Mucosa of descending colon (tissue), 3 donors: ENCODE measurements around the gene FOXP4. TPM values are rescaled to one million over a fixed set of nuclear protein-coding genes. Genes with fewer than 3 reads are reported as not detected.
"Not testable (repeated sequence)": the region's sequence is repeated elsewhere in the genome, so short reads cannot be mapped to it uniquely, and the experiment has no call there.

ENCODE experiments used
- ATAC-seq: fragments of 200-7000 bp; cut with Tn5 transposase; one replicate; pipeline ENCODE4 v1.9.1; 2020; ENCODE audit warnings: mild to moderate bottlenecking, moderate library complexity
- DNase-seq, 3 donors: peaks; one replicate each; pipeline ENCODE4 v3.0.0-alpha.2; 2020
- H3K36me3 ChIP-seq: fragments of 200-600 bp; one replicate; pipeline ENCODE4 v1.8.0; 2021; ENCODE audit warnings: low read depth, mild to moderate bottlenecking
- H3K4me1 ChIP-seq: fragments of 200-600 bp; one replicate; pipeline ENCODE4 v1.8.0; 2021; ENCODE audit warnings: low read depth, mild to moderate bottlenecking
- H3K4me3 ChIP-seq: fragments of 200-600 bp; one replicate; pipeline ENCODE4 v1.8.0; 2021; ENCODE audit warnings: mild to moderate bottlenecking
- H3K9me3 ChIP-seq: fragments of 200-600 bp; one replicate; pipeline ENCODE4 v1.8.0; 2021; ENCODE audit warnings: mild to moderate bottlenecking
- CTCF ChIP-seq: fragments of 200-600 bp; IDR thresholded peaks from one replicate; pipeline ENCODE4 v1.8.0; 2022; ENCODE audit warnings: antibody characterized with exemption, mild to moderate bottlenecking
- intact Hi-C, 2 donors: fragments of 100-400 bp; cut with DNase I in 1 of 2; cut with micrococcal nuclease in 1 of 2; formaldehyde crosslinking; loops; one replicate each; pipeline versions ENCODE4 v1.11.0 to v1.11.1; 2022; cut with DNase I, micrococcal nuclease
- total RNA-seq, 3 donors: library from RNA; stranded (reverse); fragmentation: NEBNext Ultra II Directional in 2 of 3; extraction: Animal tissue kit (Norgen Biotek cat#: 25700) in 2 of 3; gene quantifications; one replicate each; pipeline versions ENCODE4 v1.2.1 to v1.2.4, GENCODE V29; 2021 to 2023
- donor health status: DM: no; HTN: no; CAD: no; lungs with moderate emphysema.
- donor health status: DM: no; HTN: no; CAD: no.
- donor health status: DM: no; HTN: yes; CAD: no.

Gene FOXP4
- total RNA-seq, 3 donors from 2014 or later = 31.5 to 34.9 (median 33.8) TPM

DNA sequence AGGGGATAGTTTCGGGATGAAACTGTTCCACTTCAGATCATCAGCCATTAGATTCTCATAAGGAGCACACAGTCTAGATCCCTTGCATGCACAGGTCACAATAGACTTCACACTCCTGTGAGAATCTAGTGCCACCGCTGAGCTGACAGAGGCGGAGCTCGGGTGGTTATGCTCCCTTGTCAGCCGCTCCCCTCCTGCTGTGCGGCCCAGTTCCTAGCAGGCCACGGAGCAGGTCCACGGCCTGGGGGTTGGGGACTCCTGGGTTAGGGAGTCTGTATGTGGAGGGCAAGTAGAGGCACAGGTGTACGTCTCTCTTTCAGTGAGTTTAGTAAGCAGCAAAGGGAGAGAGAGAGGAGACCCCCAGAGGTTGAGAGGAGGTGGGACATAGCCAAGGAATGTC lies 61.6 kb downstream of the FOXP4 start:
- Histone ChIP-seq H3K36me3 (no peaks in the 10 kb centered on the region), H3K4me1 (peaks cover 3% of the 10 kb centered on the region), H3K9me3 (no peaks in the 10 kb centered on the region), H3K4me3 (no peak overlapping the region)
- intact Hi-C loops = no loop called here
- no peak for TF ChIP-seq CTCF
- DNase-seq = no peak
- ATAC-seq = no peak

DNA sequence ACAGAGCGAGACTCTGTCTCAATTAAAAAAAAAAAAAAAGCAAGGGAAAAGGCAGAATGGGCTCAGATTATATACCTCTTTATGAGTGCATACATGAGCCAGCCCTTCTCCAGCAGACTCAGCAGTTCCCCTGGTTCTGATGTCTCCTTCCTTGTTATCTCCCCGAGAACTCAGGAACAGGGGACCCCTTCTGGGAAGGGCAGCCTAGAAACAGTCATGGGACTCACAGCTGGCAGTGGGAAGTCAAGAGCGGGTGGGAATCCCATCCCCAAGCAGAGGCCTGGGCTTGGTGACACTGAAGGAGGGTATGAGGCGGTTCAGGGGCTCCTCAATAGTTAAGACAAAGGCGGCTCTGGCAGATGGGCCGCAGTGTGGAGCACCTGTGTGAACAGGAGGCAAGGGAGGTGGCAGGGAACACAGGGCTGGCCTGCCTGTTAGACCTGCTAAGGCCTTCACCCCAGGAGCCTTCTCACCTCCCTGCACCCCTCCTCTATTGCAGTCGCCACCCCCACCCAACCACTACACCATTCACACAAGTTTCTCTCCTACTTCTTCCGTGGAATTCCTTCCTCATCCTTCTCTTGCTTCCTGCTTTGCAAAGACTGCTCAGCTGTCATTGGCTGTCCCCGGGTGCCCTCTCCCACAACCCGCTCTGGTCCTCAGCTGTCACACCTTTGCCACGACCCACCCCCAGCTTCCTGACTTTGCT lies 62.4 kb downstream of the FOXP4 start:
- no peaks in the 10 kb centered on the region for H3K36me3 ChIP-seq
- intact Hi-C loops = no loop called here
- no peak overlapping the region for H3K4me3 ChIP-seq
- no peak for TF ChIP-seq CTCF
- H3K9me3 ChIP-seq = no peaks in the 10 kb centered on the region
- DNase-seq (no peak), ATAC-seq (no peak)
- no peaks in the 10 kb centered on the region for H3K4me1 ChIP-seq

DNA sequence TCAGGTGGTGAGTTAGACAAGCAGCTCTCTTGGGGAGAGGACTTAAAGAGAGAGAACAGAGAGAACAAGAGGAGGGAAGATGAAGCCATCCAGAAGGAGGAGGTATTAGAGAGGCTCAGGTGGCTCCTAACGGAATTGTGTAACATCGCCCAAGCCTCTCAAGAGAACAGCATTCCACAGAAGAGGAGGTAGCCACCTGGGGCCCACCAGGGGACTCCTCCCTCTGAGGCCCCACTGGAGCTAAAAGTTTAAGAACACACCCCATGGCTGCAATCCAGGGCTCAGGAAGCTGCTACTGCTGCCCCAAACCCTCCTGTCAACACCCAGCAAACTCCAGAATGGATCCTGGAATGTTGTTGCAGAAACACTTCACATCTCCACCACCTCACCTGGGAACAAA lies 68.5 kb downstream of the FOXP4 start:
- H3K36me3 ChIP-seq = no peaks in the 10 kb centered on the region
- H3K9me3 ChIP-seq = no peaks in the 10 kb centered on the region
- no peaks in the 10 kb centered on the region for H3K4me1 ChIP-seq
- intact Hi-C loops = no loop called here
- ATAC-seq = no peak
- DNase-seq = no peak
- TF ChIP-seq CTCF = no peak
- no peak overlapping the region for H3K4me3 ChIP-seq

DNA sequence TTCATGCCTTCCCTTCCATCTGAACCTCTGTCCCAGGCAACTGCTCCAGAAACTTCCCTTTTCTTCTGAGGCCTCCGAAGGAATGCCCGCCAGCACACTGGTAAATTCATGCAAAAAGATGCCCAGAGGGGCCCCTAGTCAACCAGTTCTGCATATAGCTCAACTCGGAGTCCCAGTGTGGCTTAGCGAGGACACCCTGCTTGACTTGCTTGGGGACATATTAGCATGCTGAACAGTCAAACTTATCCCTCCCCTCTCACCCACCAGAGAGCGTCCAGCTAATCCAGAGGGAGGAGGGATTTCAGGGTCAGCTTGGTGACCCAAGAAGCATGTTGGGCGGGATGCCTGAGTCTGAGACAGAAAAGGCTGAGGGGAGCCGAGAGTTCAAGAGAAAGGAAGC lies 69.1 kb downstream of the FOXP4 start:
- no peak overlapping the region for H3K4me3 ChIP-seq
- no peak for ATAC-seq
- no peaks in the 10 kb centered on the region for H3K9me3 ChIP-seq
- no peaks in the 10 kb centered on the region for H3K4me1 ChIP-seq
- H3K36me3 ChIP-seq = no peaks in the 10 kb centered on the region
- TF ChIP-seq CTCF = no peak
- no peak for DNase-seq
- intact Hi-C loops = no loop called here

DNA sequence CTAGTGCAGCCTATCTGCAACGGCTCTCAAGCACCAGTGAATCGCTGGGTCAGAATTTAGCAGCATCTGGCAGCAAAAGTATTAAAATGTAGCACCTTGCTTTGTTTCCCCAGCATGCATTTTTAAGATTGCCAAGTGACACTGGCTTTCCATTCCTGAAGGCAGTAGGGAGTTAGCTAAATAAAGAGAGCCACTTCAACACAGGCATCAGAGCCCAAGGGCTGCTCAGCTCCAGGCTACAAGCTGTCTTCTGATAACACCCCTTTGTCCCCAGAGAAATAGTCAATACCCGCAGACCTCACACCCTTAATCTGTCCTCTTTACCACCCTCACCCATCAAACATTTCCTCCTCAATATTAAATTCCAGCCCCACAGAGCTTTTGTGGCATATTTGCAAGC lies 72.4 kb downstream of the FOXP4 start:
- Histone ChIP-seq H3K36me3 (no peaks in the 10 kb centered on the region), H3K4me3 (no peak overlapping the region), H3K4me1 (no peaks in the 10 kb centered on the region), H3K9me3 (no peaks in the 10 kb centered on the region)
- ATAC-seq (no peak), DNase-seq (no peak)
- TF ChIP-seq CTCF = no peak
- intact Hi-C loops = no loop called here

DNA sequence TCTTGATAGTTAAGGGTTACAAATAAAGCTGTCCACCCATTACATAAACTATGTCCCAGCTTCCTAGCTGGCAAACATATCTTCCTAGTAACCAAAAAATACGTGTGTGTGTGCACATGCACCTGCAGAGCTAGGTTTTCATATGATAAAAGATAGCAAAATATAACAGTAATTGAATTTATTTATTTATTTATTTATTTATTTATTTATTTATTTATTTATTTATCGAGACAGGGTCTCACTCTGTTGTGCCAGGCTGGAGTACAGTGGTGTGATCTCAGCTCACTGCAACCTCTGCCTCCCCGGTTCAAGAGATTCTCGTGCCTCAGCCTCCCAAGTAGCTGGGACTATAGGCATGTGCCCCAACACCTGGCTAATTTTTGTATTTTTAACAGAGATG lies 73.0 kb downstream of the FOXP4 start:
- DNase-seq, ATAC-seq, intact Hi-C loops, H3K36me3 ChIP-seq, H3K4me3 ChIP-seq, H3K9me3 ChIP-seq, H3K4me1 ChIP-seq: not testable (repeated sequence)
